Measurements from ENCODE around the gene ERBB4.

ERBB4 gene

GRCh38 chr2:211829725-211830124 lies 708.9 kb downstream of the ERBB4 start:
- no peak for TF ChIP-seq CTCF (IDR thresholded peaks at IDR 0.05; ENCODE audit: low read depth, low read length, missing control alignments)
- no peak overlapping the region for H3K4me3 ChIP-seq (replicated peaks; ENCODE audit: low read depth, low read length)
- no peak for DNase-seq (ENCODE audit: extremely low read depth, low read depth)

DNA sequence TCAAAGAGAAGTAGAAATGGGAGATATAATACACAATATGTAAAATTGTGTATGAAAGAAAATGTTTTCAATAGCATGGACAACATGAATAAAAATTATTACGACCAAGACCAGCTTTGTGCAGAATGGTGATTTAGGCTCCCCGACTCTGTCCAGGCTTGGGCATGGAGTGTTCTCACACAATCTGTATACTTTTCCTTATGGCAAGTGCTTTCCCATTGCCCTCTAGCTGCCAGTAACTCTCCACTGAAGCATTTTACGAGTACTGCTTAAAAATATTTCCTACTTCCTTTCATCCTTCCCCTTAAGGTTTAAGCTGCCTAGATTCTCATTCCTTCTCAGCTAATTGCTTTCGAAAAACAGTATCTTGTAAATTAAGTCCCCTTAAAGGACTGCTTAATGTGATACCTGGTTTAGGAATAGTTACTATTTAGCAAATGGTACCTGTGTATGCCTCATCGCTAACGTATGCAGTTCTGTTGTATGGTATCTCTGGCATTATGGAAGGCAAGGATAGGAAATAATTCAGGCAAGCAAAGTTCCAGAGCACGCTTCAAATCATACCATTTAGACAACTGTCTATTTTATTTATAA lies 714.6 kb downstream of the ERBB4 start:
- no peak for TF ChIP-seq CTCF (IDR thresholded peaks at IDR 0.05; ENCODE audit: low read depth, low read length, missing control alignments)
- no peak overlapping the region for H3K4me3 ChIP-seq (replicated peaks; ENCODE audit: low read depth, low read length)
- no peak for DNase-seq (ENCODE audit: extremely low read depth, low read depth)

- DNase-seq (ENCODE audit: extremely low read depth, low read depth) = no peak
- no peak for TF ChIP-seq CTCF (IDR thresholded peaks at IDR 0.05; ENCODE audit: low read depth, low read length, missing control alignments)
- no peak overlapping the region for H3K4me3 ChIP-seq (replicated peaks; ENCODE audit: low read depth, low read length)
Measured at GRCh38 chr2:211822686-211823335, 715.8 kb downstream of the ERBB4 start.

DNA sequence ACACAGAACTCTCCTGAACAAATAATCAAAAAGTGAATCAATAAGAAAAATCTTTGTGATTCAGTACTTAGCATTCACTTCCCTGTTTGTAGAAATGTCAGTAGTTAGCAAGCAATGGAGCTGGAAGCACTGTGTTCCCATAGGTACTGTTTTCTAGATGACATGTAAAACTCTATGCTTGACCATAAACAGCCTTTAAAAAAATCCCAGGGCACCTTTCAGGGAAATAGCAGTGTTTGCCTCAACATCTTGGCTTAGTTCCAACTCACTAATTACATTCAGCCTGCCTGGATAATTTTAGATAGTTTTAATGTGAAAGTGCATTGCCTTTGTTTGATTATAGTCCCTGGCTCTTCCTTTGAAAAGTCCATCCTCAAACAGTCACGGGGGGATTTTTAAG lies 721.8 kb downstream of the ERBB4 start:
- DNase-seq (ENCODE audit: extremely low read depth, low read depth) = no peak
- no peak overlapping the region for H3K4me3 ChIP-seq (replicated peaks; ENCODE audit: low read depth, low read length)
- TF ChIP-seq CTCF (IDR thresholded peaks at IDR 0.05; ENCODE audit: low read depth, low read length, missing control alignments) = no peak

DNA sequence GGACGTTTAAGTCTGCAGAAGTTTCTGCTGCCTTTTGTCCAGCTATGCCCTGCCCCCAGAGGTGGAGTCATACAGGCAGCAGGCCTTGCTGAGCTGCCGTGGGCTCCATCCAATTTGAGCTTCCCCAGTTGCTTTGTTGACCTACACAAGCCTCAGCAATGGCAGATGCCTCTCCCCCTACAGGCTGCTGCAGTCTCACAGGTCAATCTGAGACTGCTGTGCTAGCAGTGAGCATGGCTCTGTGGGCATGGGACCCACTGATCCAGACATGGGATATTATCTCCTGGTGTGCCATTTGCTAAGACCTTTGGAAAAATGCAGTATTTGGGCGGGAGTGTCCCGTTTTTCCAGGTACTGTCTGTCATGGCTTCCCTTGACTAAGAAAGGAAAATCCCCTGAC lies 726.0 kb downstream of the ERBB4 start:
- DNase-seq (ENCODE audit: extremely low read depth, low read depth) = no peak
- TF ChIP-seq CTCF (IDR thresholded peaks at IDR 0.05; ENCODE audit: low read depth, low read length, missing control alignments) = no peak
- H3K4me3 ChIP-seq (replicated peaks; ENCODE audit: low read depth, low read length) = no peak overlapping the region

GRCh38 chr2:211802666-211803065 lies 735.9 kb downstream of the ERBB4 start:
- TF ChIP-seq CTCF (IDR thresholded peaks at IDR 0.05; ENCODE audit: low read depth, low read length, missing control alignments) = no peak
- no peak for DNase-seq (ENCODE audit: extremely low read depth, low read depth)
- H3K4me3 ChIP-seq (replicated peaks; ENCODE audit: low read depth, low read length) = no peak overlapping the region

DNA sequence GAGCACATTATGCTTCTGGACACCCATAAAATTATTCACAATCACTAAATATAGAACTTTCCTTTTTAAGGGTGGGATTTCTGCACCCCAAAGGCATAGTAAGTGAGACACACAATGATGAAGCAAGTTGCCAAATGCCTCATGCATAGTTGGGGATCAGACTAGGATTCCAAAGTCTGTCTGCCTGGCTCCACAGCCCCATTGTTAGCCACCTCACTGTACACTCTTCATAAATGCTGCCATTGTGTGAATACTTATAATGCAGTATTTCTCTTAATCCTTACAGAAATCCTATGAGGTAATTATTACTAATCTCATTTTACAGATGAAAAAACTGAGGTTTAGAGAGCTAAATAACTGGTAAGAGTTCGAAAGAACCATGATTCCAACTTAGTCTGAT lies 738.6 kb downstream of the ERBB4 start:
- no peak for DNase-seq (ENCODE audit: extremely low read depth, low read depth)
- no peak overlapping the region for H3K4me3 ChIP-seq (replicated peaks; ENCODE audit: low read depth, low read length)
- TF ChIP-seq CTCF (IDR thresholded peaks at IDR 0.05; ENCODE audit: low read depth, low read length, missing control alignments) = no peak
